Measurements from ENCODE around the gene AKR1C1. TPM values are rescaled to one million over a fixed set of nuclear protein-coding genes. Genes with fewer than 3 reads are reported as not detected.

Gene AKR1C1
- total and polyA plus RNA-seq, 2 of the 13 experiments (the other 11 are each of a cell fraction or from before 2014, with no cell fraction given): 948 to 2,238 TPM

DNA sequence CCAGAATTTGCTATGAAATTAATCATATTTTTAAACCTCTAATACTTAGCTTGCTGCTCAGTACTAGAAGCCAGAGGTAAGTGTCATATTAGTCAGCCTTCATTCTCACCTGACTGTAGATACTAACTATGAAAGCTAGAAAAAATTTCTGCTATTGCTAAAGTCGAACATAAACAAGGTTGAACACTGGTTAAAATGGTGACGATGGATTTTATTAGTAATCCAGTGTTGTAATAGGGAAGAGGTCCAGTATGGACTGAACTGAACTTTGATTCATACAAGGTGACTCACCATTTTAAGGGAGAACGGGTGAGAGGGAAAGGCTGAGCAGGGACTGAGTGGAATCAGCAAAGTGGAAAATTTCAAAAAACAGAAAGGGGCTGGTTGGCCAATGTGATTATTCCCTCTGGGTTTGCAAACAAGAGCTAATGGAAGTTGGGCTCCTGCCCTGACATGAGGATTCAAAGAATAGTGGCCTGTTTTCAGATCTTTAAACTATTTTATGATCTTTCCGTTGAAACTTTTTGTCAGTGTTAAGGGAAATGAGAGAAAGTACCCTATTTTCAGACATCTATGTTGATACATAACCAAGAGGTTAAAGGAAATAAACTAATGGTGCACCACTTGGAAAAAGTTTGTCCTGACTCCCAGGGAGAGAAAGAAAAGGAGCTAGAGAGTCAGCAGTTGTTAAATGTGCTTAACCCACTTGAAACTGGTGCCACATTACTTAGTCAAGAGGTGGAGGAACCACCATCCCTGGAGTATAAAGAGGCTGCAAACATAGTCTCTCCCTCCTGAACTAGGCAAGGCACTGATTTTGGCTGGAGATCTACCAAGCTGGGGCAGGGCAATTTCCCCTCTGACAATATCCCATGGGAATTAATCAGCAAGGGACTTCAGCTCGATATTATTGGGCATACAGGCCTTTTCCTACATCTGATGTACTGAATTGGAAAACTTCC lies 15.3 kb upstream of the AKR1C1 start (continued):
- TF ChIP-seq, protein P1, sequence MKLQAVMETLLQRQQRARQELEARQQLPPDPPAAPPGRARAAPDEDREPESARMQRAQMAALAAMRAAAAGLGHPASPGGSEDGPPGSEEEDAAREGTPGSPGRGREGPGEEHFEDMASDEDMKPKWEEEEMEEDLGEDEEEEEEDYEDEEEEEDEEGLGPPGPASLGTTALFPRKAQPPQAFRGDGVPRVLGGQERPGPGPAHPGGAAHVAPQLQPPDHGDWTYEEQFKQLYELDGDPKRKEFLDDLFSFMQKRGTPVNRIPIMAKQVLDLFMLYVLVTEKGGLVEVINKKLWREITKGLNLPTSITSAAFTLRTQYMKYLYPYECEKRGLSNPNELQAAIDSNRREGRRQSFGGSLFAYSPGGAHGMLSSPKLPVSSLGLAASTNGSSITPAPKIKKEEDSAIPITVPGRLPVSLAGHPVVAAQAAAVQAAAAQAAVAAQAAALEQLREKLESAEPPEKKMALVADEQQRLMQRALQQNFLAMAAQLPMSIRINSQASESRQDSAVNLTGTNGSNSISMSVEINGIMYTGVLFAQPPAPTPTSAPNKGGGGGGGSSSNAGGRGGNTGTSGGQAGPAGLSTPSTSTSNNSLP (IDR thresholded peaks at IDR 0.05; ENCODE audit: low read depth, low read length): peak; percentile 97
- TF ChIP-seq, protein P2, sequence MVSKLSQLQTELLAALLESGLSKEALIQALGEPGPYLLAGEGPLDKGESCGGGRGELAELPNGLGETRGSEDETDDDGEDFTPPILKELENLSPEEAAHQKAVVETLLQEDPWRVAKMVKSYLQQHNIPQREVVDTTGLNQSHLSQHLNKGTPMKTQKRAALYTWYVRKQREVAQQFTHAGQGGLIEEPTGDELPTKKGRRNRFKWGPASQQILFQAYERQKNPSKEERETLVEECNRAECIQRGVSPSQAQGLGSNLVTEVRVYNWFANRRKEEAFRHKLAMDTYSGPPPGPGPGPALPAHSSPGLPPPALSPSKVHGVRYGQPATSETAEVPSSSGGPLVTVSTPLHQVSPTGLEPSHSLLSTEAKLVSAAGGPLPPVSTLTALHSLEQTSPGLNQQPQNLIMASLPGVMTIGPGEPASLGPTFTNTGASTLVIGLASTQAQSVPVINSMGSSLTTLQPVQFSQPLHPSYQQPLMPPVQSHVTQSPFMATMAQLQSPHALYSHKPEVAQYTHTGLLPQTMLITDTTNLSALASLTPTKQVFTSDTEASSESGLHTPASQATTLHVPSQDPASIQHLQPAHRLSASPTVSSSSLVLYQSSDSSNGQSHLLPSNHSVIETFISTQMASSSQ (IDR thresholded peaks at IDR 0.05; ENCODE audit: low read depth): peak; percentile 84
- TF ChIP-seq, protein P2 (CRISPR knock-in tag; IDR thresholded peaks at IDR 0.05; ENCODE audit: borderline replicate concordance): peak; percentile 79; the same call in 1 of the 2 replicates
- TF ChIP-seq NFKB2 (CRISPR knock-in tag; IDR thresholded peaks at IDR 0.05; ENCODE audit: borderline replicate concordance) (no peak), HOXA5 (CRISPR knock-in tag; IDR thresholded peaks at IDR 0.05) (peak; percentile 33; the same call in 1 of the 2 replicates), RELA (CRISPR knock-in tag; IDR thresholded peaks at IDR 0.05) (0 out of 2 replicates have a peak, but pooled peaks have one; percentile 40), SAP130 (CRISPR knock-in tag; IDR thresholded peaks at IDR 0.05; ENCODE audit: low read depth) (peak; percentile 79), HNF4A (CRISPR knock-in tag; IDR thresholded peaks at IDR 0.05) (peak; percentile 94), ZNF7 (CRISPR knock-in tag; IDR thresholded peaks at IDR 0.05) (peak; percentile 49; the same call in 1 of the 2 replicates), SETDB1 (CRISPR knock-in tag; IDR thresholded peaks at IDR 0.05; ENCODE audit: borderline replicate concordance) (no peak), SCMH1 (CRISPR knock-in tag; IDR thresholded peaks at IDR 0.05; ENCODE audit: borderline replicate concordance) (no peak), THAP11 (CRISPR knock-in tag; IDR thresholded peaks at IDR 0.05) (peak; percentile 67; the same call in 1 of the 2 replicates), ZNF850 (CRISPR knock-in tag; conservative IDR thresholded peaks at IDR 0.05) (no peak), SP140L (CRISPR knock-in tag; IDR thresholded peaks at IDR 0.05; ENCODE audit: borderline replicate concordance) (no peak), ZNF556 (CRISPR knock-in tag; IDR thresholded peaks at IDR 0.05; ENCODE audit: borderline replicate concordance) (0 out of 2 replicates have a peak, but pooled peaks have one; percentile 18)
- TF ChIP-seq, protein P3, sequence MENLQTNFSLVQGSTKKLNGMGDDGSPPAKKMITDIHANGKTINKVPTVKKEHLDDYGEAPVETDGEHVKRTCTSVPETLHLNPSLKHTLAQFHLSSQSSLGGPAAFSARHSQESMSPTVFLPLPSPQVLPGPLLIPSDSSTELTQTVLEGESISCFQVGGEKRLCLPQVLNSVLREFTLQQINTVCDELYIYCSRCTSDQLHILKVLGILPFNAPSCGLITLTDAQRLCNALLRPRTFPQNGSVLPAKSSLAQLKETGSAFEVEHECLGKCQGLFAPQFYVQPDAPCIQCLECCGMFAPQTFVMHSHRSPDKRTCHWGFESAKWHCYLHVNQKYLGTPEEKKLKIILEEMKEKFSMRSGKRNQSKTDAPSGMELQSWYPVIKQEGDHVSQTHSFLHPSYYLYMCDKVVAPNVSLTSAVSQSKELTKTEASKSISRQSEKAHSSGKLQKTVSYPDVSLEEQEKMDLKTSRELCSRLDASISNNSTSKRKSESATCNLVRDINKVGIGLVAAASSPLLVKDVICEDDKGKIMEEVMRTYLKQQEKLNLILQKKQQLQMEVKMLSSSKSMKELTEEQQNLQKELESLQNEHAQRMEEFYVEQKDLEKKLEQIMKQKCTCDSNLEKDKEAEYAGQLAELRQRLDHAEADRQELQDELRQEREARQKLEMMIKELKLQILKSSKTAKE (CRISPR knock-in tag; IDR thresholded peaks at IDR 0.05; ENCODE audit: borderline replicate concordance): no peak
- TF ChIP-seq, protein P4, sequence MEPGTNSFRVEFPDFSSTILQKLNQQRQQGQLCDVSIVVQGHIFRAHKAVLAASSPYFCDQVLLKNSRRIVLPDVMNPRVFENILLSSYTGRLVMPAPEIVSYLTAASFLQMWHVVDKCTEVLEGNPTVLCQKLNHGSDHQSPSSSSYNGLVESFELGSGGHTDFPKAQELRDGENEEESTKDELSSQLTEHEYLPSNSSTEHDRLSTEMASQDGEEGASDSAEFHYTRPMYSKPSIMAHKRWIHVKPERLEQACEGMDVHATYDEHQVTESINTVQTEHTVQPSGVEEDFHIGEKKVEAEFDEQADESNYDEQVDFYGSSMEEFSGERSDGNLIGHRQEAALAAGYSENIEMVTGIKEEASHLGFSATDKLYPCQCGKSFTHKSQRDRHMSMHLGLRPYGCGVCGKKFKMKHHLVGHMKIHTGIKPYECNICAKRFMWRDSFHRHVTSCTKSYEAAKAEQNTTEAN (CRISPR knock-in tag; conservative IDR thresholded peaks at IDR 0.05): peak; percentile 62

Measured in HepG2 (cell line).